DND-41 (cell line): ENCODE measurements around the gene MMP19.
A peak's percentile ranks its signal among the peaks of the same experiment; 100 is the strongest.

Source experiments
- ATAC-seq: fragments of 200-7000 bp; cut with Tn5 transposase; 3 replicates; pipeline ENCODE4 v1.9.1; 2021; ENCODE audit warnings: low read depth; ENCODE audit not compliant: insufficient read depth
- DNase-seq: peaks from one replicate; pipeline ENCODE4 v3.0.0-alpha.2; 2020
- H2AFZ ChIP-seq: 2 replicates; pipeline ENCODE4 v1.6.0; 2012; ENCODE audit warnings: low read depth, low read length
- H3K27ac ChIP-seq: 2 replicates; pipeline ENCODE4 v1.5.1; 2012; ENCODE audit warnings: low read length, inconsistent platforms
- H3K27me3 ChIP-seq: fragments of 200-600 bp; sonication (generic); 2 replicates; pipeline ENCODE4 v1.6.0; 2012; ENCODE audit warnings: low read length, mild to moderate bottlenecking, inconsistent platforms; ENCODE audit not compliant: insufficient read depth, poor library complexity
- H3K36me3 ChIP-seq: 2 replicates; pipeline ENCODE4 v1.5.1; 2012; ENCODE audit warnings: low read length, inconsistent platforms; ENCODE audit not compliant: insufficient read depth
- H3K4me1 ChIP-seq: 2 replicates; pipeline ENCODE4 v1.5.1; 2012; ENCODE audit warnings: mild to moderate bottlenecking, low read length; ENCODE audit not compliant: insufficient read depth
- H3K4me2 ChIP-seq: 2 replicates; pipeline ENCODE4 v1.6.0; 2012; ENCODE audit warnings: mild to moderate bottlenecking, moderate library complexity, low read length, inconsistent platforms; ENCODE audit not compliant: insufficient read depth
- H3K4me3 ChIP-seq, 2 experiments: fragments of 200-600 bp in 1 of 2; shearing (Covaris generic) in 1 of 2; 2 replicates each; pipeline ENCODE4 v1.5.1; 2012 to 2016; ENCODE audit warnings: inconsistent platforms in 2 of 2, low read length in 2 of 2, mild to moderate bottlenecking in 2 of 2, low read depth in 1 of 2, moderate library complexity in 1 of 2
- H3K79me2 ChIP-seq: 2 replicates; pipeline ENCODE4 v1.6.0; 2012; ENCODE audit warnings: low read length, inconsistent platforms; ENCODE audit not compliant: insufficient read depth
- H3K9ac ChIP-seq: 2 replicates; pipeline ENCODE4 v1.6.0; 2012; ENCODE audit warnings: low read depth, mild to moderate bottlenecking, inconsistent platforms, low read length, moderate library complexity
- H3K9me3 ChIP-seq: 2 replicates; pipeline ENCODE4 v1.5.1; 2012; ENCODE audit warnings: low read length, moderate library complexity, mild to moderate bottlenecking, inconsistent platforms; ENCODE audit not compliant: insufficient read depth, severe bottlenecking
- H4K20me1 ChIP-seq: 2 replicates; pipeline ENCODE4 v1.6.0; 2012; ENCODE audit warnings: low read length; ENCODE audit not compliant: insufficient read depth
- EZH2 ChIP-seq: IDR thresholded peaks from 3 replicates; pipeline ENCODE4 v1.6.1; 2012; ENCODE audit warnings: borderline replicate concordance, low read depth, mild to moderate bottlenecking, moderate library complexity, low read length, inconsistent platforms; ENCODE audit not compliant: severe bottlenecking
- TF ChIP-seq, protein P1 (sequence below): IDR thresholded peaks from 2 replicates; pipeline ENCODE4 v1.5.1; 2012; ENCODE audit warnings: borderline replicate concordance, low read length, moderate library complexity, mild to moderate bottlenecking; ENCODE audit not compliant: poor library complexity, severe bottlenecking; ENCODE audit errors: extremely low read depth

The MMP19 gene

DNA sequence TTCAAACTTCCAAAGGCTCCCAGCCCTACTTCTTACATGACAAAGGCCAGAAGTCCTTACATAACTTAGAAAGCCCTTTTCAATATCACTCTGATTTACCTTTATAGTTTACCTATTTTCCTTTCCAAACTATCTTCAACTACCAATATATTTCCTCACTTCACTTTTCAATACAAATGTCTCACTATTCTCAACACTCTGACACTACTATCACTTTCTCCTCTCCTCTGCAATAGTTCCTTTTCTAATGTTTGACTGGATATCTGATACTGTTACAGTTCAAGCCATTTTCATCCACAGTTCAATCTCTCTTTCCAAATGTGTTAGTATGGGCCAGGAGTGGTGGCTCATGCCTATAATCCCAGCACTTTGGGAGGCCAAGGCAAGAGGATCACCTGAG lies 28.5 kb downstream of the MMP19 start:
- peaks cover 61% of the 10 kb centered on the region for H3K36me3 ChIP-seq
- no peak overlapping the region for H3K27ac ChIP-seq
- DNase-seq: no peak
- no peak overlapping the region for H3K9ac ChIP-seq
- peak overlapping the region; percentile 25; the same call in 1 of the 2 replicates for H3K4me2 ChIP-seq
- no peak for TF ChIP-seq EZH2
- TF ChIP-seq, protein P1, sequence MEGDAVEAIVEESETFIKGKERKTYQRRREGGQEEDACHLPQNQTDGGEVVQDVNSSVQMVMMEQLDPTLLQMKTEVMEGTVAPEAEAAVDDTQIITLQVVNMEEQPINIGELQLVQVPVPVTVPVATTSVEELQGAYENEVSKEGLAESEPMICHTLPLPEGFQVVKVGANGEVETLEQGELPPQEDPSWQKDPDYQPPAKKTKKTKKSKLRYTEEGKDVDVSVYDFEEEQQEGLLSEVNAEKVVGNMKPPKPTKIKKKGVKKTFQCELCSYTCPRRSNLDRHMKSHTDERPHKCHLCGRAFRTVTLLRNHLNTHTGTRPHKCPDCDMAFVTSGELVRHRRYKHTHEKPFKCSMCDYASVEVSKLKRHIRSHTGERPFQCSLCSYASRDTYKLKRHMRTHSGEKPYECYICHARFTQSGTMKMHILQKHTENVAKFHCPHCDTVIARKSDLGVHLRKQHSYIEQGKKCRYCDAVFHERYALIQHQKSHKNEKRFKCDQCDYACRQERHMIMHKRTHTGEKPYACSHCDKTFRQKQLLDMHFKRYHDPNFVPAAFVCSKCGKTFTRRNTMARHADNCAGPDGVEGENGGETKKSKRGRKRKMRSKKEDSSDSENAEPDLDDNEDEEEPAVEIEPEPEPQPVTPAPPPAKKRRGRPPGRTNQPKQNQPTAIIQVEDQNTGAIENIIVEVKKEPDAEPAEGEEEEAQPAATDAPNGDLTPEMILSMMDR: no peak
- H3K27me3 ChIP-seq: no peaks in the 10 kb centered on the region
- no peaks in the 10 kb centered on the region for H3K9me3 ChIP-seq
- H3K4me1 ChIP-seq: peaks cover 49% of the 10 kb centered on the region
- peaks cover 98% of the 10 kb centered on the region for H3K79me2 ChIP-seq
- peaks cover 56% of the 10 kb centered on the region for H4K20me1 ChIP-seq
- no peak overlapping the region for H3K4me3 ChIP-seq
- no peak for ATAC-seq
- no peak overlapping the region for H2AFZ ChIP-seq

DNA sequence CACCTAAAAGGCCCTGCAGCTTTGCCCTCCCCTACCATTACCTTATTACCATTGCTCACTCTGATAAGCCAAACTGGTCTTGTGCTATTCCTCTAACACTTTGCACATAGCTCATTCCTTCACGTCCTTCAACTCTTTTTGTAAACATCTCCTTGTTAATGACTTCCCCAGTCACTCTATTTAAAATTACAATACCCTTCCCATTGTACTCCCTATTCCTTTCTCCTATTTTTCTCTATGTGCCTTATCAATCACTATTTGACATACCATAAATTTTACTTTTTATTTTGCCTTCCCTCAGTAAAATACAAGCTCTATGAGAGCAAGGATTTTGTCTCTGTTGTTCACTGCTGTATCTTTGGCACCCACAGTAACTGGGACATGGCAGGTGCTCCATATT lies 30.6 kb downstream of the MMP19 start:
- no peak overlapping the region for H3K9ac ChIP-seq
- no peak overlapping the region for H2AFZ ChIP-seq
- H3K9me3 ChIP-seq: no peaks in the 10 kb centered on the region
- no peaks in the 10 kb centered on the region for H3K27me3 ChIP-seq
- H4K20me1 ChIP-seq: peaks cover 61% of the 10 kb centered on the region
- H3K4me1 ChIP-seq: peaks cover 38% of the 10 kb centered on the region
- no peak overlapping the region for H3K27ac ChIP-seq
- H3K36me3 ChIP-seq: peaks cover 65% of the 10 kb centered on the region
- peaks cover 99% of the 10 kb centered on the region for H3K79me2 ChIP-seq
- no peak overlapping the region for H3K4me3 ChIP-seq
- no peak for TF ChIP-seq EZH2
- TF ChIP-seq, protein P1: no peak
- DNase-seq (no peak), ATAC-seq (no peak)
- no peak overlapping the region for H3K4me2 ChIP-seq

DNA sequence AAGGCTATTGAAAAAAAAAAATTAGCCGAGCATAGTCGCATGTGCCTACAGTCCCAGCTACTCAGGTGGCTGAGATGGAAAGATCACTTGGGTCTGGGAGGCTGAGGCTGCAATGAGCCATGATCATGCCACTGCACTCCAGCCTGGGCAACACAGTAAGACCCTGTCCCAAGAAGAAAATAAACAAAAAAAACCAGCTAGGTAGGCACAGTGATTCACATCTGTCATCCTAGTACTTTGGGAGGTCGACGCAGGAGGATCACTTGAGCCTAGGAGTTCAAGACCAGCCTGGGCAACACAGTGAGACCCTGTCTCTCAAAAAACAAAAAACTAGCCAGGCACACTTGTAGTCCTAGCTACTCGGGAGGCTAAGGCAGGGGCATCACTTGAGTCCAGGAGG lies 33.5 kb downstream of the MMP19 start:
- peaks cover 48% of the 10 kb centered on the region for H3K36me3 ChIP-seq
- H4K20me1 ChIP-seq: peaks cover 51% of the 10 kb centered on the region
- no peak for TF ChIP-seq EZH2
- TF ChIP-seq, protein P1: no peak

DNA sequence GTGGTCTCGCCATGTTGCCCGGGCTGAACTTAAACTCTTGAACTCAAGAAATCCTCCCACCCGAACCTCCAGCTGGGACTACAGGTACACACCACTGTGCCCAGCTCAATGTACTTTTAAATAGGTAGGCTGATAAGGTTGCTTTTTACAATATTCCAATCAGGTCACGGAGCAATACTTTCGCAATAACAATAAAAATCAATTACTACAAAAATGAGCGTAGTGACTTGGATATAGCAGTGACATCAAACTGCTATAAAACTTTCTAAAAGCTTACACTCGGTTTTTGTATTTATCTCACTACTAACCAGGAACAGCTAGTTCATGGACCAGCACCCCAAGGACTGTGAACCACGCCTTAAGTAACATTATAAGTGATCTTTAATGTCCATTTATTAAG lies 35.8 kb downstream of the MMP19 start:
- Histone ChIP-seq H3K4me1 (no peaks in the 10 kb centered on the region), H3K4me3 (no peak overlapping the region), H2AFZ (no peak overlapping the region), H3K36me3 (peaks cover 47% of the 10 kb centered on the region), H3K4me2 (no peak overlapping the region), H3K79me2 (peaks cover 95% of the 10 kb centered on the region), H3K9ac (no peak overlapping the region), H4K20me1 (peaks cover 44% of the 10 kb centered on the region), H3K9me3 (no peaks in the 10 kb centered on the region), H3K27me3 (no peaks in the 10 kb centered on the region), H3K27ac (no peak overlapping the region)
- ATAC-seq: no peak
- TF ChIP-seq, protein P1: no peak
- TF ChIP-seq EZH2: no peak
- DNase-seq: no peak

More for the DNA sequence above, 33.5 kb downstream of the MMP19 start:
- ATAC-seq (no peak), DNase-seq (no peak)
- peaks cover 99% of the 10 kb centered on the region for H3K79me2 ChIP-seq
- H3K9me3 ChIP-seq: no peaks in the 10 kb centered on the region
- H3K4me2 ChIP-seq: no peak overlapping the region
- H3K9ac ChIP-seq: no peak overlapping the region
- peaks cover 13% of the 10 kb centered on the region for H3K4me1 ChIP-seq
- no peak overlapping the region for H3K27ac ChIP-seq
- no peak overlapping the region for H2AFZ ChIP-seq
- no peaks in the 10 kb centered on the region for H3K27me3 ChIP-seq
- H3K4me3 ChIP-seq: no peak overlapping the region
